HUES48 (cell line): ENCODE results near the gene LTN1.

Experiments used
- H3K27ac ChIP-seq: one replicate; pipeline ENCODE4 v1.7.0; 2013; ENCODE audit warnings: low read depth, low read length, inconsistent platforms
- H3K27me3 ChIP-seq: 2 replicates; pipeline ENCODE4 v1.6.1; 2013; ENCODE audit warnings: mild to moderate bottlenecking, low read length; ENCODE audit not compliant: control insufficient read depth, insufficient read depth
- H3K36me3 ChIP-seq: 2 replicates; pipeline ENCODE4 v1.6.1; 2013; ENCODE audit warnings: low read length; ENCODE audit not compliant: control insufficient read depth, insufficient read depth
- H3K4me1 ChIP-seq: 2 replicates; pipeline ENCODE4 v1.6.1; 2013; ENCODE audit warnings: mild to moderate bottlenecking, low read length; ENCODE audit not compliant: control insufficient read depth, insufficient read depth
- H3K4me3 ChIP-seq: 2 replicates; pipeline ENCODE4 v1.5.1; 2013; ENCODE audit warnings: mild to moderate bottlenecking, low read depth, low read length
- H3K9ac ChIP-seq: 2 replicates; pipeline ENCODE4 v1.6.1; 2013; ENCODE audit warnings: mild to moderate bottlenecking, low read depth, low read length, moderate library complexity
- H3K9me3 ChIP-seq: 2 replicates; pipeline ENCODE4 v1.6.1; 2013; ENCODE audit warnings: low read length; ENCODE audit not compliant: control insufficient read depth, insufficient read depth

LTN1 gene

DNA sequence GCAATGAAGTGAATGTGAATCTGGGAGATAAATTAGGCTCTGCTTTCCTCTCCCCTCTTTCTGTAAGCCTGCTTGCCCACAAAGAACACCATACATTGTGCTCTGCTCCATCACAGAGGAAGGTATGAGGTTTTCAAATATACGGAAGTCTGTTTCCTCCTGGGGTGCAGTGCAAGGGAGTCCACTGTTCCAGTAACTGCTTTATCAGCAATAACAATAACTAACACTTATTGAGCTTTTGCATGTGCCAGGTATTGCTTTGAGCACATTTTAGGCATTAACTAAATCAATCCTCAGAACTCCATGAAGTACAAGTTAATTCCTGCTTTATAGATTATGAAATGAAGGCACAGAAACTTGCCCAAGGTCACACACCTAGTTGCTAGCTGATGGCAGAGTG is 10.0 kb downstream of the LTN1 start:
- Histone ChIP-seq H3K9ac (no peak overlapping the region), H3K9me3 (no peaks in the 10 kb centered on the region), H3K27me3 (no peaks in the 10 kb centered on the region), H3K4me3 (no peak overlapping the region), H3K36me3 (peaks cover 75% of the 10 kb centered on the region), H3K27ac (no peak overlapping the region), H3K4me1 (no peaks in the 10 kb centered on the region)

DNA sequence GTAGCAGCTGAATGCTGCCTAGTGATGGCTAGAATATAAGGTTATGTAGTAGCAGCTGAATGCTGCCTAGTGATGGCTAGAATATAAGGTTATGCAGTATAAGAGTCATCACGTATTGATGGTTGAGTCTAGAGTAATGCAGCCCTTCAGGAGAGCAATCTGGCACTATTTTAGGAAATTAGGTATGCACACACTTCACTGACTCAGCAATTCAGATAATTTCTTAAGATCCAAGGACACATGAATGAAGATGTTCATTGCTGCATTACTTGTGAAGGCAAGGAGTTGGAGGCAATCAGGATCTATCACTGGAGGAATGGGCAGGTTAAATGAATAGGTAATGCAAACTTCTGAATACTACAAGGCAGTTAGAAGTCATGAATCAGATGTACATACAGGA is 13.6 kb downstream of the LTN1 start:
- H3K27ac ChIP-seq: no peak overlapping the region
- no peak overlapping the region for H3K4me3 ChIP-seq
- no peak overlapping the region for H3K9ac ChIP-seq
- no peaks in the 10 kb centered on the region for H3K4me1 ChIP-seq
- H3K9me3 ChIP-seq: no peaks in the 10 kb centered on the region
- H3K27me3 ChIP-seq: no peaks in the 10 kb centered on the region
- peaks cover 74% of the 10 kb centered on the region for H3K36me3 ChIP-seq

GRCh38 chr21:28975397-28975796 is 17.3 kb downstream of the LTN1 start:
- no peaks in the 10 kb centered on the region for H3K27me3 ChIP-seq
- peaks cover 49% of the 10 kb centered on the region for H3K36me3 ChIP-seq
- no peaks in the 10 kb centered on the region for H3K9me3 ChIP-seq
- no peak overlapping the region for H3K9ac ChIP-seq
- no peak overlapping the region for H3K27ac ChIP-seq
- H3K4me1 ChIP-seq: no peaks in the 10 kb centered on the region
- H3K4me3 ChIP-seq: no peak overlapping the region

- no peaks in the 10 kb centered on the region for H3K9me3 ChIP-seq
- H3K27ac ChIP-seq: no peak overlapping the region
- no peaks in the 10 kb centered on the region for H3K4me1 ChIP-seq
- no peak overlapping the region for H3K9ac ChIP-seq
- no peaks in the 10 kb centered on the region for H3K27me3 ChIP-seq
- H3K36me3 ChIP-seq: peaks cover 51% of the 10 kb centered on the region
- no peak overlapping the region for H3K4me3 ChIP-seq
Measured at GRCh38 chr21:28974531-28975227, 18.0 kb downstream of the LTN1 start.

DNA sequence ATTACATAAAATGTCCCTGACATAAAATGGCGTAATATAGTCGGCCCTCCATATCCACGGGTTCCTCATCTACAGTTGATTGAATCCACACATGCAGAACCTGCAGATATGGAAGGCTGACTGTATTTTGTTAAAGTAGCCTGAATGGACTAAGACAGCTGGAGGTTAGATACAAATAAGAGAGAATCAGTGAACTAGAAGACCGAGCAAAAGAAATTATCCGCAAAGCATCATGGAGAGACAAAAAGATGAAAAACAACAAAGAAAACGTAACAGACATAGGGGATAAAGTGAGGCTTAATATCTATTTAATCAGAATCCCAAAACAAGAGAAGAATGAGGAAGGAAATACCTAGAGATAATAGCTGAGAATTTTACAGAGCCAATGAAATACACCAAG is 20.3 kb downstream of the LTN1 start:
- Histone ChIP-seq H3K36me3 (peaks cover 50% of the 10 kb centered on the region), H3K27ac (no peak overlapping the region)

GRCh38 chr21:28971171-28971570 is 21.5 kb downstream of the LTN1 start:
- Histone ChIP-seq H3K4me1 (no peaks in the 10 kb centered on the region), H3K36me3 (peaks cover 62% of the 10 kb centered on the region), H3K9ac (no peak overlapping the region), H3K27ac (no peak overlapping the region), H3K27me3 (no peaks in the 10 kb centered on the region), H3K4me3 (no peak overlapping the region), H3K9me3 (no peaks in the 10 kb centered on the region)

More for the DNA sequence above, 20.3 kb downstream of the LTN1 start:
- H3K27me3 ChIP-seq: no peaks in the 10 kb centered on the region
- H3K4me3 ChIP-seq: no peak overlapping the region
- no peaks in the 10 kb centered on the region for H3K9me3 ChIP-seq
- no peaks in the 10 kb centered on the region for H3K4me1 ChIP-seq
- no peak overlapping the region for H3K9ac ChIP-seq

GRCh38 chr21:28963831-28964230 is 28.8 kb downstream of the LTN1 start:
- no peaks in the 10 kb centered on the region for H3K4me1 ChIP-seq
- no peaks in the 10 kb centered on the region for H3K27me3 ChIP-seq
- H3K9me3 ChIP-seq: no peaks in the 10 kb centered on the region
- no peak overlapping the region for H3K4me3 ChIP-seq
- no peak overlapping the region for H3K27ac ChIP-seq
- no peak overlapping the region for H3K9ac ChIP-seq
- H3K36me3 ChIP-seq: peaks cover 80% of the 10 kb centered on the region

- Histone ChIP-seq H3K27me3 (no peaks in the 10 kb centered on the region), H3K9me3 (no peaks in the 10 kb centered on the region), H3K36me3 (peaks cover 84% of the 10 kb centered on the region), H3K4me3 (no peak overlapping the region), H3K9ac (no peak overlapping the region), H3K4me1 (no peaks in the 10 kb centered on the region), H3K27ac (no peak overlapping the region)
Measured at GRCh38 chr21:28962465-28962864, 30.2 kb downstream of the LTN1 start.

DNA sequence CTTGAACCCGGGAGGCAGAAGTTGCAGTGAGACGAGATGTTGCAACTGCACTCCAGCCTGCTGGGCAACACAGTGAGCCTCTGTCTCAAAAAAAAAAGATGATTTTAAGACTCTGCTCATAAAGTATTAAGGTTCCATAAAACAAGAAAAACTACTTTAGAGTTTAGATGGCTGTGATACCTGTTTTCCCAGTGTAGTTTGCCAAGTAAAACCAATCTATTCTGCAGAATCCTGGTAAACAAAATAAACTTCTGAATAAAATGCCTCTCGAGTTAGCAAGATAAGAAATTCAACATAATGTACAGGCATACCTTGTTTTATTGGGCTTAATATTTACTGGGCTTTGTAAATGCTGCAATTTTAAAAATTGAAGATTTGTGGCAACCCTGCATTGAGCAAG is 30.8 kb downstream of the LTN1 start:
- H3K36me3 ChIP-seq: peaks cover 83% of the 10 kb centered on the region
- no peak overlapping the region for H3K4me3 ChIP-seq

DNA sequence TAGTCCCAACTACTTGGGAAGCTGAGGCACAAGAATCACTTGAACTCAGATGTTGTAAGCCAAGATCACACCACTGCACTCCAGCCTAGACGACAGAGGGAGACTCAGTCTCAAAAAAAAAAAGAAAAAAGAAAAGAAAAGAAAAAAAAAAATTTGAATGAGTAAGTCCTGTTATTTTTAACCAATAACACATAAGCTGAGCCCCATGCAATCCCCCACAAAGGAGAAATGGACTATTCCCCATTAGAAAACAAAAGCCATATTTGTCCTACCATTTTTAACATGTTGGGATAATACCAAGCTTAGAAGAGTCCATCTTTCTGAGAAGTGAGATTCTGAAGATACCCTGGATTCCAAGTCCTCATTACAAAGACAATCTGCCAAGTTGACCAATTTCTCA is 32.4 kb downstream of the LTN1 start:
- Histone ChIP-seq H3K9ac (no peak overlapping the region), H3K4me3 (no peak overlapping the region), H3K27ac (no peak overlapping the region), H3K27me3 (no peaks in the 10 kb centered on the region), H3K36me3 (peaks cover 78% of the 10 kb centered on the region), H3K9me3 (no peaks in the 10 kb centered on the region), H3K4me1 (no peaks in the 10 kb centered on the region)

More for the DNA sequence above, 30.8 kb downstream of the LTN1 start:
- Histone ChIP-seq H3K27ac (no peak overlapping the region), H3K4me1 (no peaks in the 10 kb centered on the region), H3K27me3 (no peaks in the 10 kb centered on the region), H3K9me3 (no peaks in the 10 kb centered on the region), H3K9ac (no peak overlapping the region)

DNA sequence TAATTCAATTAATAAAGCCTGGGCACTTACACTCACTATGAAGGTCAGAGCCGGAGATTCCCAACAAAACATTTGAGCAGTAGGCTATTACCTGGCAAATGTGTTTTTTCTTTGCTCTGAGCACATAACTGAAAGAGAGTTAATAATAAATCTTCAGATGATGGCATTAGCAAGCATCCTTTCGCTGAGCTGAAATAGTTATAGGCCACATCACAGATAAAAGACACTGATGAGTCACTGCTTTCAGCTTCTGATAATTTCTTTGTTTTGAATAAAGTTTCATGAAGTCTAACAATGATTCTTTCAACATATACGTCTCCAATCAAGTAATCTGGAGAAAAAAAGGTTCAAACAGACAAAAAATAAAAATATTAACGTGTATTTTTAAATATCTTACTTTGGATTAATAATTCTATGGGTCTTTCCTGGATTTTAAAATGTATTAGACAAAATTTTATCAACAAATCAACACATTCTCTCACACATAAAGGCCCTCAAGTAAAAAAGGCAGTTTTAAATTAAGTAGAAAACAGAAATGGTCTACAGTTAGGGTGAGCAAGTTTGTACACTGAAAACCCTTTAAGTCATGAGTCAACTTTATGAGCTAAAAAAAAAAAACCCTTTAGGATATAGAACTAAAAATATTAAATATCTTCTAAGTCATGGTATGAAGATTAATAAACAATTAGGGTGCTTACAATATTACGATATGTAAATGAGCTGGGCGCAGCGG is 33.1 kb downstream of the LTN1 start:
- H3K4me1 ChIP-seq: no peaks in the 10 kb centered on the region
- H3K9ac ChIP-seq: no peak overlapping the region
- no peaks in the 10 kb centered on the region for H3K9me3 ChIP-seq
- no peak overlapping the region for H3K27ac ChIP-seq
- peaks cover 70% of the 10 kb centered on the region for H3K36me3 ChIP-seq
- no peak overlapping the region for H3K4me3 ChIP-seq
- H3K27me3 ChIP-seq: no peaks in the 10 kb centered on the region
